Measurements from ENCODE around the gene CHCHD10.

The CHCHD10 gene

GRCh38 chr22:23753385-23753784 is 14.4 kb downstream of the CHCHD10 start:
- TF ChIP-seq CTCF (IDR thresholded peaks at IDR 0.05) = no peak
- Histone ChIP-seq H3K9me3 (no peaks in the 10 kb centered on the region), H3K27me3 (no peaks in the 10 kb centered on the region), H3K27ac (no peak overlapping the region), H3K4me3 (ENCODE audit: low read depth in 1 of 2, low read length in 1 of 2) (no peak overlapping the region), H3K36me3 (no peaks in the 10 kb centered on the region), H3K4me1 (ENCODE audit: control insufficient read depth in 1 of 2, insufficient read depth in 1 of 2, low read depth in 1 of 2, low read length in 1 of 2) (peaks cover 15% of the 10 kb centered on the region in 2 experiments)

DNA sequence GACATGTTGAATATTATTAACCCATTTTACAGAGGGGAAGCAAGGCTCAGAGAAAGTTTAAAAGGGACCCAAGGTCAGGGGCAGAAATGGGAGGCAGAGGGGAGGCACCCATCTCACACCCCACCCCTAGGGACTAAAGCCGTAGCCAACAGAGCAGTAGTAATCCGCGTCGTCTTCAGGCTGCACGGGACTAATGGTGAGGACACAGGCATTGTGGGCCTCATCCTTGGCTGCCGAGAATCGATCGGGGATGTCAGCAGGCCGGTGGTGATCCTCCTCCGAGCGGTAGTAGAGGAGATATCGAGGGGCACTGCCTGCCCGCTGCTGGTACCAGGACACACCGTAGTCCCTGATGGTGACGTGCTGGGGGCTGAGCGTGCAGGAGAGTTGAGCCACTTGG is 15.0 kb downstream of the CHCHD10 start:
- H3K9me3 ChIP-seq = no peaks in the 10 kb centered on the region
- peaks cover 15% of the 10 kb centered on the region in 2 experiments for H3K4me1 ChIP-seq (ENCODE audit: control insufficient read depth in 1 of 2, insufficient read depth in 1 of 2, low read depth in 1 of 2, low read length in 1 of 2)
- no peak overlapping the region for H3K4me3 ChIP-seq (ENCODE audit: low read depth in 1 of 2, low read length in 1 of 2)
- no peaks in the 10 kb centered on the region for H3K27me3 ChIP-seq
- H3K27ac ChIP-seq = no peak overlapping the region
- TF ChIP-seq CTCF (IDR thresholded peaks at IDR 0.05) = no peak
- H3K36me3 ChIP-seq = no peaks in the 10 kb centered on the region

DNA sequence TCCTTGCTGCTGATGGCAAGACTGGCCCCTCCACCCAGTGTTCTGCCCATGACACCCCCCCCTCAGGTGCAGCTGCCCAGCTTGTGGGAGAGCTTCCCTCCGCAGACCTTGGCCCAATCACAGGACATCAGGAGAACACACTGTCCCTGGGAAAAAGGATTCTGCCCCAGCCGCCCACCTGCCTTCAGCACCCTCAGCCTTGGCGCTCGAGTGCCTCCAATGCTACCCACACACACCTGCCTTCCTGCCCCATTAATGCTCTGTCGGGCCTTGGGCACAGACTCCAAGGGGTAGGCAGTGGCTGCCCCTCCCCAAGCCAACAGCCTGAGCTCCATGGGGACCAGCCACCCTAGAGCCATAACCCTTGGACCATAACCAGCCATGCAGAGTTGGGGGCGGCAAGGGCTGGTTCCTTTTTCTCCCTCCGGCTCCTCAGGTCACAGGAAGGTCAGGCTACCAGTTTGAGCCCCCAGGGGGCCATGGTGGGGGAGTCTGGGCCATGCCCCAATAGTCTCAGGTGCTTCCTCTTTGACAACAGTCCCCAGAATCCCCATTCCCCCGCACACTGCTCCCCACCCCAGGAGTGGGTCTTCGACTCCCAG is 15.6 kb downstream of the CHCHD10 start:
- Histone ChIP-seq H3K27ac (no peak overlapping the region), H3K4me3 (ENCODE audit: low read depth in 1 of 2, low read length in 1 of 2) (no peak overlapping the region)

DNA sequence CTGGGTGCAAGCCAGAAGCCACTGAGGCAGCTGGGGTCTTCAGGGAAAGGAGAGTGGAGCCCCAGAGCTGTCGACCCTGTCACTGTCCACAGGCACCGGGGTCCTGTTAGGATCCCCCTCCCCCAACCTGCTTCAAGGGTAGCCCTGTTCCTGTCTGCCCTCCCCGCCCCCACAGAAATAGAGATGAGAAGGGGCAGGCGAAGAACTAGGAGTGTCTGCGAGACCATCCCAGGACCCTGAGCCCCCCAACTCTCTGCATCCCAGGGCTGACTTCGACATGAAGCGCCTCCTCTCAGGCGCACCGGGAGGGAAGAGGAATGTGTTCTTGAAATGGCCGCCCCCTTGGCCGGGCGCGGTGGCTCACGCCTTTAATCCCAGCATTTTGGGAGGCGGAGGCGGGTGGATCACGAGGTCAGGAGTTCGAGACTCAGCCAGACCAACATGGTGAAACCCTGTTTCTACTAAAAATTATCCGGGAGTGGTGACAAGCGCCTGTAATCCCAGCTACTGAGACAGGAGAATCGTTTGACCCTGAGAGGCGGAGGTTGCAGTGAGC is 16.3 kb downstream of the CHCHD10 start:
- H3K4me3 ChIP-seq (ENCODE audit: low read depth in 1 of 2, low read length in 1 of 2) = peak overlapping the region; percentile 83 to 84
- peak overlapping the region; percentile 79 for H3K27ac ChIP-seq
- no peaks in the 10 kb centered on the region for H3K36me3 ChIP-seq
- no peaks in the 10 kb centered on the region for H3K9me3 ChIP-seq
- peaks cover 15% of the 10 kb centered on the region in 2 experiments for H3K4me1 ChIP-seq (ENCODE audit: control insufficient read depth in 1 of 2, insufficient read depth in 1 of 2, low read depth in 1 of 2, low read length in 1 of 2)
- TF ChIP-seq CTCF (IDR thresholded peaks at IDR 0.05) = no peak
- H3K27me3 ChIP-seq = no peaks in the 10 kb centered on the region

More for the DNA sequence above, 15.6 kb downstream of the CHCHD10 start:
- no peaks in the 10 kb centered on the region for H3K27me3 ChIP-seq
- H3K4me1 ChIP-seq (ENCODE audit: control insufficient read depth in 1 of 2, insufficient read depth in 1 of 2, low read depth in 1 of 2, low read length in 1 of 2) = peaks cover 15% of the 10 kb centered on the region in 2 experiments
- H3K36me3 ChIP-seq = no peaks in the 10 kb centered on the region
- H3K9me3 ChIP-seq = no peaks in the 10 kb centered on the region
- no peak for TF ChIP-seq CTCF (IDR thresholded peaks at IDR 0.05)

- no peaks in the 10 kb centered on the region for H3K36me3 ChIP-seq
- H3K27ac ChIP-seq = peak within 1 kb of the TSS; percentile 79
- no peaks in the 10 kb centered on the region for H3K27me3 ChIP-seq
- H3K4me3 ChIP-seq (ENCODE audit: low read depth in 1 of 2, low read length in 1 of 2) = peak within 1 kb of the TSS; percentile 83 to 84
- TF ChIP-seq CTCF (IDR thresholded peaks at IDR 0.05) = peak; percentile 37
- H3K9me3 ChIP-seq = no peaks in the 10 kb centered on the region
- peaks cover 15% of the 10 kb centered on the region in 2 experiments for H3K4me1 ChIP-seq (ENCODE audit: control insufficient read depth in 1 of 2, insufficient read depth in 1 of 2, low read depth in 1 of 2, low read length in 1 of 2)
Measured at GRCh38 chr22:23750714-23751440, 16.9 kb downstream of the CHCHD10 start, which contains the start of gene ZNF70. TSS of gene ZNF70 (minus strand) at chr22:23751112. CDS start at chr22:23745140, 5,972 bp downstream.
